SK-N-MC (cell line): ENCODE results near the gene CMTR1.

Source experiments
- EZH2 ChIP-seq: fragments of 200-600 bp; sonication (generic); IDR thresholded peaks from one replicate; pipeline ENCODE4 v1.6.1; 2017; ENCODE audit warnings: antibody characterized with exemption
- POLR2AphosphoS5 ChIP-seq: IDR thresholded peaks from 2 replicates; pipeline ENCODE4 v1.6.1; 2012; ENCODE audit warnings: mild to moderate bottlenecking, low read depth, low read length, borderline replicate concordance

DNA sequence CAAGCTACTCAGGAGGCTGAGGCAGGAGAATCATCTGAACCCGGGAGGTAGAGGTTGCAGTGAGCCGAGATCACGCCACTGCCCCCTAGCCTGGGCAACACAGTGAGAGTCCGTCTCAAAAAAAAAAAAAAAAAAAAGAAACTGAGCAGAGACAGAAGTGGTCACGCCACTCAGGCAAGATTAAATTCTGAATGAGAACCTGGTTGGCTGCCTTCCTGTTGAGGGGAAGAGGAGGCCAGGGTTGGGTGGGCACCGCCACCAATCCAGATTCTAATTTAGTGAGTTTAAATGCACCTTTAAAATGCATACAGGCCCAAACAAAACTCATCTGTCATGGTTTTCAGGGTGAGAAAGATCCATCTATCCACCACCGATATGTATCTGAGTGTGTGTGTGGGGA lies 90.4 kb downstream of the CMTR1 start:
- TF ChIP-seq EZH2 (no peak), POLR2AphosphoS5 (no peak)
